Endodermal cell (in vitro differentiated cells): ENCODE measurements around the gene FUT4. TPM values are rescaled to one million over a fixed set of nuclear protein-coding genes. Genes with fewer than 3 reads are reported as not detected.

Experiments used
- DNase-seq: peaks from one replicate; pipeline ENCODE4 v3.0.0-alpha.2; 2017
- H3K27ac ChIP-seq: 2 replicates; pipeline ENCODE4 v1.5.1; 2013; ENCODE audit warnings: mild to moderate bottlenecking, low read depth, low read length, moderate library complexity
- H3K27me3 ChIP-seq: 2 replicates; pipeline ENCODE4 v1.6.1; 2013; ENCODE audit warnings: mild to moderate bottlenecking, low read length, moderate library complexity; ENCODE audit not compliant: insufficient read depth, control insufficient read depth, poor library complexity, severe bottlenecking
- H3K36me3 ChIP-seq: 2 replicates; pipeline ENCODE4 v1.7.0; 2013; ENCODE audit warnings: mild to moderate bottlenecking, low read length, moderate library complexity; ENCODE audit not compliant: control insufficient read depth, insufficient read depth
- H3K4me1 ChIP-seq: one replicate; pipeline ENCODE4 v1.7.0; 2013; ENCODE audit warnings: low read length; ENCODE audit not compliant: control insufficient read depth, insufficient read depth
- H3K4me3 ChIP-seq: 2 replicates; pipeline ENCODE4 v1.5.1; 2013; ENCODE audit warnings: mild to moderate bottlenecking, low read length, moderate library complexity
- H3K9ac ChIP-seq: 2 replicates; pipeline ENCODE4 v1.6.1; 2013; ENCODE audit warnings: mild to moderate bottlenecking, low read length, moderate library complexity; ENCODE audit not compliant: poor library complexity, severe bottlenecking; ENCODE audit errors: extremely low read depth
- H3K9me3 ChIP-seq: 2 replicates; pipeline ENCODE4 v1.6.1; 2013; ENCODE audit warnings: mild to moderate bottlenecking, low read length, moderate library complexity; ENCODE audit not compliant: control insufficient read depth
- H3K27ac Mint-ChIP-seq: 2 replicates; pipeline ENCODE4 v1.8.0; 2020; ENCODE audit warnings: mixed read lengths
- H3K27me3 Mint-ChIP-seq: 2 replicates; pipeline ENCODE4 v1.8.0; 2021; ENCODE audit warnings: mild to moderate bottlenecking, mixed read lengths; ENCODE audit not compliant: insufficient read depth
- H3K36me3 Mint-ChIP-seq: 2 replicates; pipeline ENCODE4 v1.8.0; 2020; ENCODE audit warnings: low read depth, mixed read lengths
- H3K4me1 Mint-ChIP-seq: 2 replicates; pipeline ENCODE4 v1.8.0; 2020; ENCODE audit warnings: mixed read lengths
- H3K4me3 Mint-ChIP-seq: 2 replicates; pipeline ENCODE4 v1.8.0; 2020; ENCODE audit warnings: mild to moderate bottlenecking, moderate library complexity, mixed read lengths
- H3K9me3 Mint-ChIP-seq: 2 replicates; pipeline ENCODE4 v1.8.0; 2020; ENCODE audit warnings: mild to moderate bottlenecking, mixed read lengths
- CTCF ChIP-seq: fragments of 200-600 bp; sonication (generic); conservative IDR thresholded peaks from 2 replicates; pipeline ENCODE4 v1.5.0; 2021; ENCODE audit warnings: antibody characterized with exemption, mild to moderate bottlenecking
- WGBS, 2 experiments: methylation state at CpG; one replicate each; pipeline versions ENCODE4 v1.1.5 to v1.1.7; 2013; ENCODE audit warnings: missing lambda C conversion rate in 2 of 2, mixed read lengths in 1 of 2; ENCODE audit not compliant: insufficient coverage in 1 of 2, insufficient read length in 1 of 2; 5-methylcytosine and 5-hydroxymethylcytosine counted together
- total RNA-seq, 2 donors: library from RNA; stranded (reverse); fragmentation: NEBNext Ultra II Directional in 1 of 2; extraction: Animal tissue kit (Norgen Biotek cat#: 25700) in 1 of 2; gene quantifications; 2 replicates in 1 of 2; 3 replicates in 1 of 2; pipeline ENCODE4 v1.2.1, GENCODE V29; 2021

The FUT4 gene
- total RNA-seq, 2 donors from 2014 or later: 2.8 to 5.4 TPM

GRCh38 chr11:94515398-94515797 lies 28.3 kb upstream of the FUT4 start:
- Histone ChIP-seq H3K4me3 (no peak overlapping the region), H3K4me1 (no peaks in the 10 kb centered on the region), H3K9ac (no peak overlapping the region), H3K9me3 (peaks cover 6% of the 10 kb centered on the region), H3K27me3 (peaks cover 37% of the 10 kb centered on the region), H3K27ac (no peak overlapping the region), H3K36me3 (no peaks in the 10 kb centered on the region)
- DNase-seq: no peak
- Mint-ChIP-seq H3K27ac (no peak overlapping the region), H3K4me1 (peaks cover 4% of the 10 kb centered on the region), H3K4me3 (no peak overlapping the region), H3K36me3 (no peaks in the 10 kb centered on the region), H3K9me3 (no peaks in the 10 kb centered on the region), H3K27me3 (peaks cover 63% of the 10 kb centered on the region)
- no peak for TF ChIP-seq CTCF
- WGBS, 2 experiments: 83 to 90% methylated on average over 1 to 2 of the region's 2 CpGs

GRCh38 chr11:94516725-94517124 lies 27.0 kb upstream of the FUT4 start:
- Mint-ChIP-seq H3K36me3 (no peaks in the 10 kb centered on the region), H3K9me3 (no peaks in the 10 kb centered on the region), H3K4me3 (no peak overlapping the region), H3K4me1 (peaks cover 4% of the 10 kb centered on the region), H3K27ac (no peak overlapping the region), H3K27me3 (peaks cover 52% of the 10 kb centered on the region)
- no peaks in the 10 kb centered on the region for H3K4me1 ChIP-seq
- no peaks in the 10 kb centered on the region for H3K36me3 ChIP-seq
- peaks cover 37% of the 10 kb centered on the region for H3K27me3 ChIP-seq
- TF ChIP-seq CTCF: no peak
- no peak for DNase-seq
- WGBS, 2 experiments: 34 to 38% methylated on average over 1 of the region's 1 CpG
- H3K9me3 ChIP-seq: no peaks in the 10 kb centered on the region
- H3K27ac ChIP-seq: no peak overlapping the region
- no peak overlapping the region for H3K4me3 ChIP-seq
- no peak overlapping the region for H3K9ac ChIP-seq

GRCh38 chr11:94518300-94518699 lies 25.4 kb upstream of the FUT4 start:
- no peak for DNase-seq
- Mint-ChIP-seq H3K9me3 (no peaks in the 10 kb centered on the region), H3K27me3 (peaks cover 37% of the 10 kb centered on the region), H3K27ac (no peak overlapping the region), H3K4me1 (no peaks in the 10 kb centered on the region), H3K36me3 (no peaks in the 10 kb centered on the region), H3K4me3 (no peak overlapping the region)
- TF ChIP-seq CTCF: no peak
- Histone ChIP-seq H3K27me3 (peaks cover 22% of the 10 kb centered on the region), H3K4me3 (no peak overlapping the region), H3K9me3 (no peaks in the 10 kb centered on the region), H3K4me1 (no peaks in the 10 kb centered on the region), H3K27ac (no peak overlapping the region), H3K9ac (no peak overlapping the region), H3K36me3 (no peaks in the 10 kb centered on the region)
- WGBS, 2 experiments: 84 to 93% methylated on average over 2 to 4 of the region's 4 CpGs
